BLaER1 (cell line): ENCODE data around the gene MYLIP.

Source experiments
- H3K27ac ChIP-seq: shearing (Covaris generic); formaldehyde crosslinking; 2 replicates; pipeline ENCODE4 v1.8.1; 2022
- H3K27me3 ChIP-seq: shearing (Covaris generic); formaldehyde crosslinking; 2 replicates; pipeline ENCODE4 v1.8.1; 2022
- H3K36me3 ChIP-seq: shearing (Covaris generic); formaldehyde crosslinking; 2 replicates; pipeline ENCODE4 v1.8.1; 2022
- H3K4me1 ChIP-seq: shearing (Covaris generic); formaldehyde crosslinking; 2 replicates; pipeline ENCODE4 v1.8.1; 2022
- H3K4me2 ChIP-seq: shearing (Covaris generic); formaldehyde crosslinking; 2 replicates; pipeline ENCODE4 v1.8.1; 2022
- H3K4me3 ChIP-seq: shearing (Covaris generic); formaldehyde crosslinking; 2 replicates; pipeline ENCODE4 v1.8.1; 2022
- H3K9ac ChIP-seq: shearing (Covaris generic); formaldehyde crosslinking; 2 replicates; pipeline ENCODE4 v1.8.1; 2022
- H3K9me3 ChIP-seq: shearing (Covaris generic); formaldehyde crosslinking; 2 replicates; pipeline ENCODE4 v1.8.1; 2022
- H4K20me1 ChIP-seq: shearing (Covaris generic); formaldehyde crosslinking; 2 replicates; pipeline ENCODE4 v1.8.1; 2022
- Cebpa-rat ChIP-seq: shearing (Covaris generic); IDR thresholded peaks from 2 replicates; pipeline ENCODE4 v1.8.1; 2022

Gene MYLIP

GRCh38 chr6:16090920-16091319 is 38.0 kb upstream of the MYLIP start:
- no peak overlapping the region for H3K4me2 ChIP-seq
- H3K4me3 ChIP-seq = no peak overlapping the region
- H3K27ac ChIP-seq = no peak overlapping the region
- H3K9me3 ChIP-seq = no peaks in the 10 kb centered on the region
- H3K36me3 ChIP-seq = no peaks in the 10 kb centered on the region
- no peaks in the 10 kb centered on the region for H3K27me3 ChIP-seq
- H3K9ac ChIP-seq = no peak overlapping the region
- H3K4me1 ChIP-seq = peaks cover 23% of the 10 kb centered on the region
- no peak for TF ChIP-seq Cebpa-rat
- H4K20me1 ChIP-seq = no peaks in the 10 kb centered on the region

GRCh38 chr6:16092140-16092539 is 36.7 kb upstream of the MYLIP start:
- Histone ChIP-seq H3K27ac (peak overlapping the region; percentile 4; the same call in 1 of the 2 replicates), H3K36me3 (no peaks in the 10 kb centered on the region), H3K4me3 (no peak overlapping the region), H3K4me1 (peaks cover 23% of the 10 kb centered on the region), H3K4me2 (peak overlapping the region; percentile 17), H4K20me1 (no peaks in the 10 kb centered on the region), H3K27me3 (no peaks in the 10 kb centered on the region), H3K9me3 (no peaks in the 10 kb centered on the region), H3K9ac (no peak overlapping the region)
- TF ChIP-seq Cebpa-rat = no peak

- TF ChIP-seq Cebpa-rat = no peak
Measured at GRCh38 chr6:16092990-16093389, 35.9 kb upstream of the MYLIP start.

GRCh38 chr6:16095180-16095579 is 33.7 kb upstream of the MYLIP start:
- H3K27ac ChIP-seq = no peak overlapping the region
- no peak overlapping the region for H3K9ac ChIP-seq
- H3K4me2 ChIP-seq = peak overlapping the region; percentile 25
- H4K20me1 ChIP-seq = no peaks in the 10 kb centered on the region
- H3K4me1 ChIP-seq = peaks cover 23% of the 10 kb centered on the region
- no peak overlapping the region for H3K4me3 ChIP-seq
- no peak for TF ChIP-seq Cebpa-rat
- no peaks in the 10 kb centered on the region for H3K36me3 ChIP-seq
- peaks cover under 1% of the 10 kb centered on the region; the same call in 1 of the 2 replicates for H3K9me3 ChIP-seq
- no peaks in the 10 kb centered on the region for H3K27me3 ChIP-seq

More at GRCh38 chr6:16092990-16093389, 35.9 kb upstream of the MYLIP start:
- Histone ChIP-seq H3K9ac (no peak overlapping the region), H3K4me2 (no peak overlapping the region), H3K36me3 (no peaks in the 10 kb centered on the region), H3K9me3 (no peaks in the 10 kb centered on the region), H3K27me3 (no peaks in the 10 kb centered on the region), H4K20me1 (no peaks in the 10 kb centered on the region), H3K27ac (no peak overlapping the region), H3K4me1 (peaks cover 23% of the 10 kb centered on the region), H3K4me3 (no peak overlapping the region)

GRCh38 chr6:16097382-16098171 is 31.3 kb upstream of the MYLIP start:
- no peak for TF ChIP-seq Cebpa-rat
- H3K4me2 ChIP-seq = no peak overlapping the region
- H3K4me1 ChIP-seq = peaks cover 15% of the 10 kb centered on the region
- H3K27me3 ChIP-seq = no peaks in the 10 kb centered on the region
- no peaks in the 10 kb centered on the region for H3K36me3 ChIP-seq
- peaks cover 12% of the 10 kb centered on the region; the same call in 1 of the 2 replicates for H3K9me3 ChIP-seq
- H3K9ac ChIP-seq = no peak overlapping the region
- H3K27ac ChIP-seq = no peak overlapping the region
- H4K20me1 ChIP-seq = no peaks in the 10 kb centered on the region
- no peak overlapping the region for H3K4me3 ChIP-seq

GRCh38 chr6:16098211-16098610 is 30.7 kb upstream of the MYLIP start:
- H3K4me3 ChIP-seq = no peak overlapping the region
- H3K4me2 ChIP-seq = no peak overlapping the region
- no peak overlapping the region for H3K27ac ChIP-seq
- H4K20me1 ChIP-seq = no peaks in the 10 kb centered on the region
- no peaks in the 10 kb centered on the region for H3K36me3 ChIP-seq
- TF ChIP-seq Cebpa-rat = no peak
- H3K9me3 ChIP-seq = peaks cover 12% of the 10 kb centered on the region; the same call in 1 of the 2 replicates
- peaks cover 12% of the 10 kb centered on the region for H3K4me1 ChIP-seq
- H3K9ac ChIP-seq = no peak overlapping the region
- H3K27me3 ChIP-seq = no peaks in the 10 kb centered on the region

- Histone ChIP-seq H3K4me1 (peaks cover 12% of the 10 kb centered on the region), H4K20me1 (no peaks in the 10 kb centered on the region), H3K27ac (no peak overlapping the region), H3K4me2 (no peak overlapping the region), H3K27me3 (no peaks in the 10 kb centered on the region), H3K9ac (no peak overlapping the region), H3K36me3 (no peaks in the 10 kb centered on the region), H3K4me3 (no peak overlapping the region), H3K9me3 (peaks cover 12% of the 10 kb centered on the region; the same call in 1 of the 2 replicates)
- no peak for TF ChIP-seq Cebpa-rat
Measured at GRCh38 chr6:16102208-16102607, 26.7 kb upstream of the MYLIP start.

GRCh38 chr6:16103722-16104121 is 25.2 kb upstream of the MYLIP start:
- Histone ChIP-seq H3K4me2 (no peak overlapping the region), H4K20me1 (no peaks in the 10 kb centered on the region), H3K4me3 (no peak overlapping the region), H3K9ac (no peak overlapping the region), H3K27me3 (no peaks in the 10 kb centered on the region), H3K4me1 (peaks cover 12% of the 10 kb centered on the region), H3K9me3 (peaks cover 12% of the 10 kb centered on the region; the same call in 1 of the 2 replicates), H3K36me3 (no peaks in the 10 kb centered on the region), H3K27ac (no peak overlapping the region)
- TF ChIP-seq Cebpa-rat = no peak

- no peaks in the 10 kb centered on the region for H3K27me3 ChIP-seq
- no peak overlapping the region for H3K4me3 ChIP-seq
- TF ChIP-seq Cebpa-rat = no peak
- no peaks in the 10 kb centered on the region for H3K36me3 ChIP-seq
- peaks cover 12% of the 10 kb centered on the region for H3K4me1 ChIP-seq
- no peak overlapping the region for H3K27ac ChIP-seq
- H3K9ac ChIP-seq = no peak overlapping the region
- no peaks in the 10 kb centered on the region for H4K20me1 ChIP-seq
- 0 out of 2 replicates have a peak, but pooled peaks cover 12% of the 10 kb centered on the region for H3K9me3 ChIP-seq
- peak overlapping the region; percentile 15; the same call in 1 of the 2 replicates for H3K4me2 ChIP-seq
Measured at GRCh38 chr6:16104624-16105433, 24.1 kb upstream of the MYLIP start.

- H4K20me1 ChIP-seq = no peaks in the 10 kb centered on the region
- H3K9me3 ChIP-seq = 0 out of 2 replicates have a peak, but pooled peaks cover 5% of the 10 kb centered on the region
- H3K36me3 ChIP-seq = no peaks in the 10 kb centered on the region
- no peak overlapping the region for H3K4me2 ChIP-seq
- no peak overlapping the region for H3K4me3 ChIP-seq
- H3K9ac ChIP-seq = no peak overlapping the region
- H3K27me3 ChIP-seq = no peaks in the 10 kb centered on the region
- no peak overlapping the region for H3K27ac ChIP-seq
- H3K4me1 ChIP-seq = peaks cover 12% of the 10 kb centered on the region
- no peak for TF ChIP-seq Cebpa-rat
Measured at GRCh38 chr6:16105854-16106253, 23.0 kb upstream of the MYLIP start.
